VCaP (cell line): ENCODE data around the gene HOXD4.

Experiments used
- H3K27ac ChIP-seq: fragments of 450-650 bp; 2 replicates; pipeline ENCODE4 v1.5.1; 2017
- CTCF ChIP-seq: fragments of 450-650 bp; conservative IDR thresholded peaks from 2 replicates; pipeline ENCODE4 v1.5.1; 2017; ENCODE audit warnings: mild to moderate bottlenecking, moderate library complexity

Gene HOXD4

DNA sequence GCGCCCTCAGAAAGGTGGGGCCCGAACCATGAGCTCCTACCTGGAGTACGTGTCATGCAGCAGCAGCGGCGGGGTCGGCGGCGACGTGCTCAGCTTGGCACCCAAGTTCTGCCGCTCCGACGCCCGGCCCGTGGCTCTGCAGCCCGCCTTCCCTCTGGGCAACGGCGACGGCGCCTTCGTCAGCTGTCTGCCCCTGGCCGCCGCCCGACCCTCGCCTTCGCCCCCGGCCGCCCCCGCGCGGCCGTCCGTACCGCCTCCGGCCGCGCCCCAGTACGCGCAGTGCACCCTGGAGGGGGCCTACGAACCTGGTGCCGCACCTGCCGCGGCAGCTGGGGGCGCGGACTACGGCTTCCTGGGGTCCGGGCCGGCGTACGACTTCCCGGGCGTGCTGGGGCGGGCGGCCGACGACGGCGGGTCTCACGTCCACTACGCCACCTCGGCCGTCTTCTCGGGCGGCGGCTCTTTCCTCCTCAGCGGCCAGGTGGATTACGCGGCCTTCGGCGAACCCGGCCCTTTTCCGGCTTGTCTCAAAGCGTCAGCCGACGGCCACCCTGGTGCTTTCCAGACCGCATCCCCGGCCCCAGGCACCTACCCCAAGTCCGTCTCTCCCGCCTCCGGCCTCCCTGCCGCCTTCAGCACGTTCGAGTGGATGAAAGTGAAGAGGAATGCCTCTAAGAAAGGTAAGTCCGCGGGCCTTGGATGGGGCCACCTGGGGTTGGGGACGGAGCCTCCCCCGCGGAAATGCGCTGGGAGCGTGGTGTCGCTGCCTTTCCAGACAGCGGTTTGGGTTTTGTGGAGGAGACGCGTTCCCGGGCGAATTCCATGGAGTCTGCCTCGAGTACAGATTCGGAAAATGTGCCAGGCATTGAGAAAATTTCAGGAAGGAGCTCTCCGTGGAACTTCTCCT lies 37.7 kb downstream of the HOXD4 start:
- H3K27ac ChIP-seq = peak overlapping the region; percentile 52; the same call in 1 of the 2 replicates
- no peak for TF ChIP-seq CTCF

DNA sequence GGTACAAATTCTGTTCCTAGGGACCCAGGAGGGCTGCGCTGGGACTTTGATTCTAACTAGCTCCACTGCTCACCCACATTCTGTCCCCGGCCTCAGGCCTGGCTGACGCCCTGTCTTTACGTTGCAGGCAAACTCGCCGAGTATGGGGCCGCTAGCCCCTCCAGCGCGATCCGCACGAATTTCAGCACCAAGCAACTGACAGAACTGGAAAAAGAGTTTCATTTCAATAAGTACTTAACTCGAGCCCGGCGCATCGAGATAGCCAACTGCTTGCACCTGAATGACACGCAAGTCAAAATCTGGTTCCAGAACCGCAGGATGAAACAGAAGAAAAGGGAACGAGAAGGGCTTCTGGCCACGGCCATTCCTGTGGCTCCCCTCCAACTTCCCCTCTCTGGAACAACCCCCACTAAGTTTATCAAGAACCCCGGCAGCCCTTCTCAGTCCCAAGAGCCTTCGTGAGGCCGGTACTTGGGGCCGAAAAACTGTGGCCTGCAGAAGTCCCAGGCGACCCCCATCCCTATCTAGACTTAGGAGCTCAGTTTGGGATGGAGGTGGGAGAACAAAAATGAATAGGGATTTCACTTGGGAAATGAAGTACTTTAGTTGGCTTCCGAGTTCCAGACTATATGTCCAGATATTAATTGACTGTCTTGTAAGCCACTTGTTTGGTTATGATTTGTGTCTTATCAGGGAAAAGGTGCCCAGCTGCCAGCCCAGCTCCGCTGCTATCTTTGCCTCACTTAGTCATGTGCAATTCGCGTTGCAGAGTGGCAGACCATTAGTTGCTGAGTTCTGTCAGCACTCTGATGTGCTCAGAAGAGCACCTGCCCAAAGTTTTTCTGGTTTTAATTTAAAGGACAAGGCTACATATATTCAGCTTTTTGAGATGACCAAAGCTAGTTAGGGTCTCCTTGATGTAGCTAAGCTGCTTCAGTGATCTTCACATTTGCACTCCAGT lies 38.6 kb downstream of the HOXD4 start:
- no peak for TF ChIP-seq CTCF

DNA sequence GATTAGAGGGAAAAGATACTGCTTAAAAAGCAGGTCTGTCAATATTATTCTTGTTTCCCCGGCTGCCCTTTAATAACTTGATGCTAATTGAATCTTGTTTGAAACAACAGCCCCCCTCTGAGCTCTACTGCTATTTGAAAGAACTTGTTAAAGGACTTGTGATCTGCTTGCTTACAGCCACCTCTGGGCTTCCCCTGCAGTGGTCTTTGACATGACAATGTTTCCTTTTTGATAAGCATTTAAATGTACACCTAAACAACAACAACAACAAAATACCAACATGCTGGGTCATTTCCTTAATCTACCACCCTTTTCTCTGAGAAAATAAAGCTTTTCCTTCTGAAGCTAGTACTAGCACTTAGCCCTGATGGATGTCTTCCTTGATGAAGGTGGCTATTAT lies 41.0 kb downstream of the HOXD4 start:
- TF ChIP-seq CTCF = no peak
- H3K27ac ChIP-seq = no peak overlapping the region

More for the DNA sequence above, 38.6 kb downstream of the HOXD4 start:
- H3K27ac ChIP-seq = no peak overlapping the region

DNA sequence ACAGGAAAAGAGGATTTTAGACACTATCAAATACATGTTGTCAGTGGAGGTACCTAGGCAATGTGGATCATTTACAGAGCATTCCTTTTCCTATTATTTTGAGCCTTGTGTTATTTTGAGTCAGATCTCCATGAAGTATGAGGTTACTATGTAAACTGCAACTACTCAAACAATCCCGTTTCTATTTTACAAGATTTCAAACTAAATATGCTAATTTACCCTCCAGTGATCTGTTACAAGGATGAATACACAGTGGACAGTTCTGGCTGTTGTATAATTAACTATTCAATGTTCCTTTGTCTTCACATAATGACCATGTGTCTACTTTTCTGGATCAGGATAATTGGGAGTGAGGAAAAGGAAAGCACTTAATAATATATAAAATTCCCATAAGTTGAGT lies 41.7 kb downstream of the HOXD4 start:
- TF ChIP-seq CTCF = no peak
- no peak overlapping the region for H3K27ac ChIP-seq

GRCh38 chr2:176199902-176200301 lies 48.6 kb downstream of the HOXD4 start:
- TF ChIP-seq CTCF = no peak
- no peak overlapping the region for H3K27ac ChIP-seq

- no peak for TF ChIP-seq CTCF
- no peak overlapping the region for H3K27ac ChIP-seq
Observed at GRCh38 chr2:176200971-176201370, 49.6 kb downstream of the HOXD4 start.

DNA sequence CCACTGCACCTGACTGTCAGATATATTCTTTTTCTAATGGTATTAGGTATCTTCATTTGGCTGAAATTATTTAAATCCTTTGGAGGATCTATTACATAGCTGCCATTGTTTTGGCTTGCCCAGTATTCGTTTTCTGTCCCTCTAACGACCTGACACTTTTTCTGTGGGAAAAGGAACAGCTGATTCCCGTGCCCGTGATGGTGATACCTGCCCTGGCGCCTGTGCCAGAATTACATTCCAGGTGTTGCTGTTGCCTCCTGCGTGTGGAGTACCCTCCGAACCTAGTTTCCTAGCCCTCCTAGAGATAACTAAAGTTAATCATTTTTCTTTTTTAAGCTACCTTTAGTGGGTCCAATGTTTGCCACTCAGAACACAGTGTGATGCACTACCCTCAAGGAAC lies 51.1 kb downstream of the HOXD4 start:
- TF ChIP-seq CTCF = no peak
- H3K27ac ChIP-seq = no peak overlapping the region
